GM12891 (cell line): ENCODE data around the gene TTC32.

Experiments
- PAX5 ChIP-seq: IDR thresholded peaks from 2 replicates; pipeline ENCODE4 v1.6.1; 2011; ENCODE audit warnings: low read length, moderate library complexity, mild to moderate bottlenecking; ENCODE audit not compliant: insufficient read depth, severe bottlenecking
- POLR2A ChIP-seq: IDR thresholded peaks from 2 replicates; pipeline ENCODE4 v1.6.1; 2011; ENCODE audit warnings: low read depth, low read length, control low read depth
- POLR2AphosphoS5 ChIP-seq: IDR thresholded peaks from 2 replicates; pipeline ENCODE4 v1.6.1; 2011; ENCODE audit warnings: low read depth, low read length, control low read depth
- POU2F2 ChIP-seq: IDR thresholded peaks from 2 replicates; pipeline ENCODE4 v1.6.1; 2011; ENCODE audit warnings: low read depth, mild to moderate bottlenecking, control low read depth, low read length, moderate library complexity
- SPI1 ChIP-seq: IDR thresholded peaks from 2 replicates; pipeline ENCODE4 v1.6.1; 2011; ENCODE audit warnings: low read depth, low read length, control low read depth
- TAF1 ChIP-seq: IDR thresholded peaks from 2 replicates; pipeline ENCODE4 v1.6.1; 2011; ENCODE audit warnings: low read depth, low read length, control low read depth

- TF ChIP-seq TAF1 (no peak), POLR2AphosphoS5 (no peak), POLR2A (no peak), POU2F2 (no peak), SPI1 (no peak), PAX5 (no peak)
These were observed 41.4 kb upstream of the TTC32 start for GRCh38 chr2:19943189-19943588.
